ENCODE measurements around the gene HMGCS2. TPM values are rescaled to one million over a fixed set of nuclear protein-coding genes. Genes with fewer than 3 reads are reported as not detected.
A peak's percentile ranks its signal among the peaks of the same experiment; 100 is the strongest.

HMGCS2 gene
- total RNA-seq, 1 donor from 2014 or later, result 161 TPM

GRCh38 chr1:119771770-119772169 is 3.1 kb upstream of the HMGCS2 start:
- intact Hi-C loops (cut with DNase I), result no loop called here
- ATAC-seq (no peak), DNase-seq (ENCODE audit: missing footprints) (no peak)

- intact Hi-C loops (cut with DNase I), result no loop called here
- no peak for ATAC-seq
- DNase-seq (ENCODE audit: missing footprints), result no peak
These were observed 2.3 kb upstream of the HMGCS2 start for GRCh38 chr1:119771016-119771415.

GRCh38 chr1:119767486-119767885 is 1.2 kb downstream of the HMGCS2 start:
- ATAC-seq (no peak), DNase-seq (ENCODE audit: missing footprints) (no peak)
- intact Hi-C loops (cut with DNase I), result no loop called here

- ATAC-seq (peak; percentile 41), DNase-seq (ENCODE audit: missing footprints) (no peak)
- intact Hi-C loops (cut with DNase I), result no loop called here
These were observed 2.3 kb downstream of the HMGCS2 start for GRCh38 chr1:119766374-119766794.

GRCh38 chr1:119764220-119764619 is 4.5 kb downstream of the HMGCS2 start:
- peak; percentile 42 for ATAC-seq
- no peak for DNase-seq (ENCODE audit: missing footprints)
- intact Hi-C loops (cut with DNase I), result no loop called here

GRCh38 chr1:119762953-119763352 is 5.8 kb downstream of the HMGCS2 start:
- no peak for ATAC-seq
- intact Hi-C loops (cut with DNase I), result no loop called here
- DNase-seq (ENCODE audit: missing footprints), result no peak

- intact Hi-C loops (cut with DNase I), result no loop called here
- no peak for ATAC-seq
- no peak for DNase-seq (ENCODE audit: missing footprints)
These were observed 6.3 kb downstream of the HMGCS2 start for GRCh38 chr1:119762409-119762808.

- intact Hi-C loops (cut with DNase I), result no loop called here
- ATAC-seq (no peak), DNase-seq (ENCODE audit: missing footprints) (no peak)
These were observed 10.1 kb downstream of the HMGCS2 start for GRCh38 chr1:119758584-119758983.

GRCh38 chr1:119752592-119752991 is 16.1 kb downstream of the HMGCS2 start:
- no peak for DNase-seq (ENCODE audit: missing footprints)
- intact Hi-C loops (cut with DNase I), result no loop called here
- ATAC-seq, result no peak

- ATAC-seq (no peak), DNase-seq (ENCODE audit: missing footprints) (no peak)
- intact Hi-C loops (cut with DNase I), result no loop called here
These were observed 20.7 kb downstream of the HMGCS2 start for GRCh38 chr1:119748040-119748439.

- DNase-seq (ENCODE audit: missing footprints) (no peak), ATAC-seq (no peak)
- intact Hi-C loops (cut with DNase I), result no loop called here
These were observed 21.3 kb downstream of the HMGCS2 start for GRCh38 chr1:119747451-119747850.

- no peak for DNase-seq (ENCODE audit: missing footprints)
- intact Hi-C loops (cut with DNase I), result loop anchor here (2.0 kb wide), 1 partner anchor 64 kb away; no protein-coding TSS in a partner anchor
- ATAC-seq, result no peak
These were observed 23.7 kb downstream of the HMGCS2 start for GRCh38 chr1:119745034-119745433.

GRCh38 chr1:119744598-119744942 is 24.1 kb downstream of the HMGCS2 start:
- intact Hi-C loops (cut with DNase I), result loop anchor here (2.0 kb wide), 1 partner anchor 64 kb away; no protein-coding TSS in a partner anchor
- ATAC-seq, result no peak
- DNase-seq (ENCODE audit: missing footprints), result no peak

- intact Hi-C loops (cut with DNase I), result loop anchor here (2.0 kb wide), 1 partner anchor 65 kb away; no protein-coding TSS in a partner anchor
- DNase-seq (ENCODE audit: missing footprints), result no peak
These were observed 24.7 kb downstream of the HMGCS2 start for GRCh38 chr1:119743776-119744597.

GRCh38 chr1:119743308-119743707 is 25.4 kb downstream of the HMGCS2 start:
- ATAC-seq (no peak), DNase-seq (ENCODE audit: missing footprints) (no peak)
- intact Hi-C loops (cut with DNase I), result no loop called here

More at GRCh38 chr1:119743776-119744597, 24.7 kb downstream of the HMGCS2 start:
- peak; percentile 49 for ATAC-seq

- intact Hi-C loops (cut with DNase I), result no loop called here
- no peak for DNase-seq (ENCODE audit: missing footprints)
These were observed 26.0 kb downstream of the HMGCS2 start for GRCh38 chr1:119742677-119743076.

GRCh38 chr1:119742202-119742601 is 26.5 kb downstream of the HMGCS2 start:
- peak; percentile 83 for ATAC-seq
- DNase-seq (ENCODE audit: missing footprints), result peak; percentile 73
- intact Hi-C loops (cut with DNase I), result no loop called here

More at GRCh38 chr1:119742677-119743076, 26.0 kb downstream of the HMGCS2 start:
- ATAC-seq, result peak; percentile 8

- no peak for ATAC-seq
- DNase-seq (ENCODE audit: missing footprints), result no peak
- intact Hi-C loops (cut with DNase I), result no loop called here
These were observed 27.6 kb downstream of the HMGCS2 start for GRCh38 chr1:119740896-119741780.

- no peak for ATAC-seq
- no peak for DNase-seq (ENCODE audit: missing footprints)
- intact Hi-C loops (cut with DNase I), result no loop called here
These were observed 28.4 kb downstream of the HMGCS2 start for GRCh38 chr1:119740261-119740660.

- DNase-seq (ENCODE audit: missing footprints), result no peak
- intact Hi-C loops (cut with DNase I), result no loop called here
- ATAC-seq, result no peak
These were observed 29.6 kb downstream of the HMGCS2 start for GRCh38 chr1:119739150-119739549.
